Measurements from ENCODE around the gene HABP2.

- TF ChIP-seq POLR2A (IDR thresholded peaks at IDR 0.05): no peak
- TF ChIP-seq, protein P1, sequence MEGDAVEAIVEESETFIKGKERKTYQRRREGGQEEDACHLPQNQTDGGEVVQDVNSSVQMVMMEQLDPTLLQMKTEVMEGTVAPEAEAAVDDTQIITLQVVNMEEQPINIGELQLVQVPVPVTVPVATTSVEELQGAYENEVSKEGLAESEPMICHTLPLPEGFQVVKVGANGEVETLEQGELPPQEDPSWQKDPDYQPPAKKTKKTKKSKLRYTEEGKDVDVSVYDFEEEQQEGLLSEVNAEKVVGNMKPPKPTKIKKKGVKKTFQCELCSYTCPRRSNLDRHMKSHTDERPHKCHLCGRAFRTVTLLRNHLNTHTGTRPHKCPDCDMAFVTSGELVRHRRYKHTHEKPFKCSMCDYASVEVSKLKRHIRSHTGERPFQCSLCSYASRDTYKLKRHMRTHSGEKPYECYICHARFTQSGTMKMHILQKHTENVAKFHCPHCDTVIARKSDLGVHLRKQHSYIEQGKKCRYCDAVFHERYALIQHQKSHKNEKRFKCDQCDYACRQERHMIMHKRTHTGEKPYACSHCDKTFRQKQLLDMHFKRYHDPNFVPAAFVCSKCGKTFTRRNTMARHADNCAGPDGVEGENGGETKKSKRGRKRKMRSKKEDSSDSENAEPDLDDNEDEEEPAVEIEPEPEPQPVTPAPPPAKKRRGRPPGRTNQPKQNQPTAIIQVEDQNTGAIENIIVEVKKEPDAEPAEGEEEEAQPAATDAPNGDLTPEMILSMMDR (IDR thresholded peaks at IDR 0.05): no peak
These were observed 28.2 kb downstream of the HABP2 start for GRCh38 chr10:113581092-113581491.

All from uterus (tissue), 2 donors.